Activated naive CD8-positive, alpha-beta T cell treated with anti-CD3 and anti-CD28 coated beads, Interleukin-2, amount 50 U/mL, for 24 hours (primary cell): Measurements from ENCODE around the gene SNRNP27.
A peak's percentile ranks its signal among the peaks of the same experiment; 100 is the strongest.
"Not testable (repeated sequence)": the region's sequence is repeated elsewhere in the genome, so short reads cannot be mapped to it uniquely, and the experiment has no call there.

Source experiments
- ATAC-seq: fragments of 150-1000 bp; cut with Tn5 transposase; one replicate; pipeline ENCODE4 v1.10.0; 2021
- DNase-seq: peaks from one replicate; pipeline ENCODE4 v3.0.0; 2021
- H3K27ac Mint-ChIP-seq: one replicate; pipeline ENCODE4 v1.8.0; 2021; ENCODE audit warnings: mild to moderate bottlenecking, mixed read lengths
- H3K27me3 Mint-ChIP-seq: one replicate; pipeline ENCODE4 v1.8.0; 2021; ENCODE audit warnings: mixed read lengths
- H3K36me3 Mint-ChIP-seq: one replicate; pipeline ENCODE4 v1.8.0; 2021; ENCODE audit warnings: low read depth, mixed read lengths
- H3K4me1 Mint-ChIP-seq: one replicate; pipeline ENCODE4 v1.8.0; 2021; ENCODE audit warnings: mixed read lengths
- H3K4me3 Mint-ChIP-seq: one replicate; pipeline ENCODE4 v1.8.0; 2021; ENCODE audit warnings: mild to moderate bottlenecking, moderate library complexity, mixed read lengths
- H3K9me3 Mint-ChIP-seq: one replicate; pipeline ENCODE4 v1.8.0; 2021; ENCODE audit warnings: mixed read lengths

SNRNP27 gene

DNA sequence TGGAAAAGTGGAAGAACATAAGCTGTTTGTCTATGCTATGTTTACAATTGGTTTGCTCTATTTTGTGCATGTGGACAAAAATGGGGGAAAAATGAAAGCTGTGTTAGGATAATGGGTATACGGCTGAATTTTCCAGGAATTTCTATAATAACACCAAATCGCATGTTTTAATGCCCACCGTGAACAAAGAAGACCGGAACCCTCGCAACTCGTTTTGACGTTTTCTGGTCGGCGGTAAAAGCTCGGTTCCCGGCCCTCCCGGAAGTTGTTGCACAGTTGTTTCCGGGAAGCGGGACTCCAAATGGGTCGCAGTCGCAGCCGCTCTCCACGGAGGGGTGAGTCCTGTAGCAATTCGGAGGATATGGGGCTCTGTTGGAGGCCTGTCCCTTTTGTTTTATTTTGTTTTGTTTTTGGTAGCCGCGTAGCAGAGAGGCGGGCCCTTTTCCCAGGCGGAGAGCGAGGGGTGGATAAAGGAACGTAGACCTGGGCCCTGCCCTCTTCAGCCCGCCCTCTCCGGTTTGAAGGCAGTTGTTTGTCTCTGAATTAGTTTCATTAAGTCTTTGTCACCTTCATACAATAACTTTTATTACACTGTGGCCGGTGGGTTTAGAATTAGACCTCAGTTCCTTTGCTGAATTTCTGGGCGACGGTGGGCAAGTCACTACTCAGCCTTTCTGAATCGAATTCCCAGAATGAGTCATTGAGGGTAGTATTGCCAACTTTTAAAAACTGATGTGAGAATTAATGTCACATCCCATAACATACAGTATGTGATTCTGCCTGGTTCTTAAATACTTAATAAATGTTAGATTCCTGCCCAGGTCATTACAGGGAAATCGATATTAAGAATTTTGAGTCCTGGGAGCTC is at the start of gene SNRNP27:
Gene SNRNP27 (plus strand): TSS at position 273 of the 868 bp plus-strand sequence. CDS start 29 bp downstream, at position 302.
- Mint-ChIP-seq H3K9me3 (no peaks in the 10 kb centered on the region), H3K4me1 (peaks cover 35% of the 10 kb centered on the region), H3K27me3 (no peaks in the 10 kb centered on the region), H3K4me3 (peak within 1 kb of the TSS; percentile 99), H3K36me3 (peaks cover 28% of the 10 kb centered on the region), H3K27ac (peak within 1 kb of the TSS; percentile 98)
- peak; percentile 89 for ATAC-seq
- DNase-seq, result peak; percentile 84

DNA sequence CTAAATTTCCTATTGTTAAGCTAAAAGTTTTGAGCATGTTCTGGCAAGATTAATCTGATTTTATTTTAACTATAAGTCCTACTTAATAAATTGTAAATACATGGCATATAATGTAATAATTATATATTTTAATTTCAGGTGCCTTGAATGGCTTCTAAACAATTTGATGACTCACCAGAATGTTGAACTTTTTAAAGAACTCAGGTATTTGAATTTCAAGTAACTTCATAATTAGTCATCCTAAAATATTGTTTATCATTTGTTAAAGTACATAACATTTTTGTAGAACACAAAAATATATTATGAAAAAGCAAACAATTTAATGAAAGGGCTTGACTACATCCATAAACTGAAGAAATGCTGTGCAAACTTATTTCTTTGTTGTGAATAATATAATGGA is 49.8 kb upstream of the SNRNP27 start:
- H3K36me3 Mint-ChIP-seq, result peaks cover 32% of the 10 kb centered on the region
- H3K9me3 Mint-ChIP-seq, result no peaks in the 10 kb centered on the region
- DNase-seq, result no peak
- H3K27ac Mint-ChIP-seq, result no peak overlapping the region
- no peak for ATAC-seq
- H3K4me1 Mint-ChIP-seq, result peaks cover 14% of the 10 kb centered on the region
- H3K4me3 Mint-ChIP-seq, result no peak overlapping the region
- H3K27me3 Mint-ChIP-seq, result no peaks in the 10 kb centered on the region

GRCh38 chr2:69844560-69844959 is 49.2 kb upstream of the SNRNP27 start:
- Mint-ChIP-seq H3K36me3 (peaks cover 32% of the 10 kb centered on the region), H3K27me3 (no peaks in the 10 kb centered on the region), H3K4me3 (no peak overlapping the region), H3K4me1 (peaks cover 14% of the 10 kb centered on the region), H3K27ac (no peak overlapping the region), H3K9me3 (no peaks in the 10 kb centered on the region)
- ATAC-seq (no peak), DNase-seq (no peak)

- no peak overlapping the region for H3K27ac Mint-ChIP-seq
- H3K27me3 Mint-ChIP-seq, result no peaks in the 10 kb centered on the region
- H3K4me1 Mint-ChIP-seq, result peaks cover 14% of the 10 kb centered on the region
- no peak for ATAC-seq
- peaks cover 36% of the 10 kb centered on the region for H3K36me3 Mint-ChIP-seq
- H3K4me3 Mint-ChIP-seq, result no peak overlapping the region
- no peak for DNase-seq
- H3K9me3 Mint-ChIP-seq, result no peaks in the 10 kb centered on the region
Observed at GRCh38 chr2:69846182-69847067, 47.3 kb upstream of the SNRNP27 start.

- no peaks in the 10 kb centered on the region for H3K27me3 Mint-ChIP-seq
- no peak overlapping the region for H3K4me3 Mint-ChIP-seq
- H3K27ac Mint-ChIP-seq, result no peak overlapping the region
- DNase-seq, result no peak
- ATAC-seq, result no peak
- no peaks in the 10 kb centered on the region for H3K9me3 Mint-ChIP-seq
- peaks cover 35% of the 10 kb centered on the region for H3K36me3 Mint-ChIP-seq
- H3K4me1 Mint-ChIP-seq, result peaks cover 14% of the 10 kb centered on the region
Observed at GRCh38 chr2:69847068-69847828, 46.5 kb upstream of the SNRNP27 start.

DNA sequence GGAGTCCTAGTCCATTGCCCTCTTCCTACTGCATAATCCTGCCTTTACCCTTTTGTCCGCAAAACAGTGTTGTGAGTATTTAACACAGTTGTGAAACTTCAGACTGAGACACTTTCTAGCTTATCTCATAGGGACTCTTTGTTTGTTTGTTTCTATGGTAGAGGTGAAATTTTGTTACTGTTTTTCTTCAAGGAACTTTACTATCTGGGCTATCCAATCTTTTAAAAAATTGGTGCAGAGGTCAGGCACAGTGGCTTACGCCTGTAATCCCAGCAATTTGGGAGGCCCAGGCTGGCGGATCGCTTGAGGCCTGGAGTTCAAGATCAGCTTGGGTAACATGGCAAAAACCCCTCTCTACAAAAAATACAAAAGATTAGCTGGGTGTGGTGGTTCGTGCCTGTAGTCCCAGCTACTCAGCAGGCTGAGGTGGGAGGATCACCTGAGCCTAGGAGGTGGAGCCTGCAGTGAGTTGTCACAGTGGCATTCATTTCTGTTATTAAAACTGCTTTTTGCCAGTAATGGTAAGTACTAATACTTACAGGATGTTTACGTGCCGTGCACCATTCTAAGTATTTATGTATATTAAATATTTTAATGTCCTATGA is 45.5 kb upstream of the SNRNP27 start:
- Mint-ChIP-seq H3K4me3 (no peak overlapping the region), H3K27ac (no peak overlapping the region), H3K36me3 (peaks cover 36% of the 10 kb centered on the region), H3K4me1 (peaks cover 14% of the 10 kb centered on the region), H3K9me3 (no peaks in the 10 kb centered on the region), H3K27me3 (no peaks in the 10 kb centered on the region)
- no peak for DNase-seq
- ATAC-seq, result no peak

GRCh38 chr2:69858261-69858660 is 35.5 kb upstream of the SNRNP27 start:
- Mint-ChIP-seq H3K4me1 (no peaks in the 10 kb centered on the region), H3K9me3 (no peaks in the 10 kb centered on the region), H3K36me3 (peaks cover 6% of the 10 kb centered on the region), H3K4me3 (no peak overlapping the region), H3K27me3 (no peaks in the 10 kb centered on the region), H3K27ac (no peak overlapping the region)
- DNase-seq (no peak), ATAC-seq (no peak)

DNA sequence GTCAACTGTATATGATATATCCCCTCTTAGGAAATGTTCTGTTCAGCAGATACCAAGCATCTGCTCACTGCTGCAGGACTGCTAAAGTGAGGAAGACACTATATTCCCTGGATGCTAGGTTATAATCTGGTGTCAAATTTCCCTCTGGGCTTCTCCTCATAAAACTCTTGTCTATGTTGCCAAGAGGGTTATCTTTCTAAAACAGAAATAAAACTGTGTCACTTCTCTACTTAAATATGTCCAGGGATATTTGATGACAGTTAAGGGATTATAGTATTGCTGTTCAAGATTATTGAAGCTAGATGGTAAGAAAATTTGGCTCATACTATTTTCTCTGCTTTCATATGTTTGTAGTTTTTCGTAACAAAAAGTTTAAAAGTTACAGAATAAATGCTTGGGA is 30.5 kb upstream of the SNRNP27 start:
- Mint-ChIP-seq H3K27me3 (no peaks in the 10 kb centered on the region), H3K9me3 (no peaks in the 10 kb centered on the region), H3K27ac (no peak overlapping the region), H3K4me3 (no peak overlapping the region), H3K36me3 (peaks cover 32% of the 10 kb centered on the region), H3K4me1 (no peaks in the 10 kb centered on the region)
- no peak for DNase-seq
- ATAC-seq, result no peak

DNA sequence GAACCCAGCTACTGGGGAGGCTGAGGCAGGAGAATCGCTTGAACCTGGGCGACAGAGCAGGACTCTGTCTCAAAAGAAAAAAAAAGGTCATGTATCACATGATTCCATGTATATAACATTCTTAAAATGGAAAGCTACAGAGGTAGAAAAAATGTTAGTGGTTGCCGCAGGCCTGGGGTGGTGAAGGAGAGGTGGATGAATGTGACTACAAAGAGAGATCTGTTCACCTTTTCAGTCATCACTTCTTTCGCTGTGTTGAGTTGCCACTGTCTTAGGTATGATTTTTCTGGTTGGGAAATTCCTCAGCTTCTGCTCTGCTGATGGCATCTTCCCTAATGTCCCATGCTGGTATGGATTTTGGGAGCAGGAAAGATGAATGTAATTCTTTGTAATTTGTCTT is 5.3 kb upstream of the SNRNP27 start:
- no peaks in the 10 kb centered on the region for H3K9me3 Mint-ChIP-seq
- H3K27me3 Mint-ChIP-seq, result no peaks in the 10 kb centered on the region
- no peak for ATAC-seq
- H3K4me3 Mint-ChIP-seq, result no peak overlapping the region
- peaks cover 2% of the 10 kb centered on the region for H3K36me3 Mint-ChIP-seq
- DNase-seq, result no peak
- no peak overlapping the region for H3K27ac Mint-ChIP-seq
- peaks cover 5% of the 10 kb centered on the region for H3K4me1 Mint-ChIP-seq

DNA sequence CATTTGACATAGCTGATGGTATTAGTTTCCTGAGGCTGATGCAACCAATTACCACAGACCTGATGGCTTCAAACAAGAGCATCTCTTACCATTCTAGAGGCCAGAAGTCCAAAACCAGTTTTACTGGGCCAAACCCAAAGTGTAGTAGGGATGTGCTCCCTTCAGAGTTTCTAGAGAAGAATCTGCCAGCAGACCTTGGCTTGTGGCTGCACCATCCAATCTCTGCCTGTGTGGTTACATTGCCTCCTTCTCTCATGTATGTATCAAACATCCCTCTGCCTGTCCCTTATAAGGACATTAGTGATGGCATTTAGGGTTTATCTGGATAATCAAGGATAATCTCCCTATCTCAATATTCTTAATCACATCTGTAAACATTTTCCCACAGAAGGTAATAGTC is 4.5 kb upstream of the SNRNP27 start:
- Mint-ChIP-seq H3K36me3 (peaks cover 8% of the 10 kb centered on the region), H3K27me3 (no peaks in the 10 kb centered on the region), H3K27ac (no peak overlapping the region), H3K4me3 (no peak overlapping the region), H3K4me1 (peaks cover 12% of the 10 kb centered on the region), H3K9me3 (no peaks in the 10 kb centered on the region)
- ATAC-seq (no peak), DNase-seq (no peak)

DNA sequence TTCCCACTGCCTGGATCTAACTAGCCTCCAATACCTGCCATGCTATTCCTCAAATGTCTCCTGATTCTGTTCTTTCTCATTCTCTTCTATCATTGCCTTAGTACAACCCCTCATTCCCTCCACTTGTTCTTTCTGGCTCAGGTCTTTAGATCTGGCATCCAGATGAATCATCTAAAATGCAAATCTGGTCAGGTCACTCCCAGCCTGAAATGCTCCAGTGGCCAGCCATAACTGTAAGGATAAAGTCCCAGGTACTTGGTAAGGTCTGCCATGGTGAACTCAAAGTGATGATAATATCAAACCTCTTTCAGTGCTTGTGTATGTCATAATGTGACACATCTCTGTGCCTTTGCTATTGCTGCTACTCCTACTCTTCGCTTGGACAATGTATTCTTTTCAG is 2.9 kb upstream of the SNRNP27 start:
- Mint-ChIP-seq H3K27ac (no peak overlapping the region), H3K4me3 (no peak overlapping the region), H3K4me1 (peaks cover 26% of the 10 kb centered on the region), H3K36me3 (peaks cover 12% of the 10 kb centered on the region), H3K27me3 (no peaks in the 10 kb centered on the region), H3K9me3 (no peaks in the 10 kb centered on the region)
- no peak for DNase-seq
- ATAC-seq, result no peak

DNA sequence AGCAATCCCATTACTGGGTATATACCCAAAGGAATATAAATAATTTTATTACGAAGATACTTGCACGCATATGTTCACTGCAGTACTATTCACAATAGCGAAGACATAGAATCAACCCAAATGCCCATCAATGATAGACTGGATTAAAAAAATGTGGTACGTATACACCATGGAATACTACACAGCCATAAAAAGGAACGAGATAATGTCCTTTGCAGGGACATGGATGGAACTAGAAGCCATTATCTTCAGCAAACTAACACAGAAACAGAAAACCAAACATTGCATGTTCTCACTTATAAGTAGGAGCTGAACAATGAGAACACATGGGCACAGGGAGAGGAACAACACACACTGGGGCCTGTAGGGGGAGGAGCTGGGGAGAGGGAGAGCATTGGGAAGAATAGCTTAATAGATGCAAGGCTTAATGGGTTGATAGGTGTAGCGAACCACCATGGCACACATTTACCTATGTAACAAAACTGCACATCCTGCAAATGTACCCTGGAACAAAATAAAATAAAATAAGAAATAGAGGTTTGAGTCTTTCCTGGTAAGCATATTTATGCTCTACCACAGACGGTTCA is 825 bp upstream of the SNRNP27 start:
- Mint-ChIP-seq H3K4me3 (peak overlapping the region; percentile 99), H3K27ac (peak overlapping the region; percentile 98), H3K4me1 (peaks cover 34% of the 10 kb centered on the region), H3K36me3 (peaks cover 26% of the 10 kb centered on the region)
- not testable (repeated sequence) for DNase-seq, ATAC-seq, H3K27me3 Mint-ChIP-seq, H3K9me3 Mint-ChIP-seq

GRCh38 chr2:69894737-69895136 is 981 bp downstream of the SNRNP27 start:
- H3K9me3 Mint-ChIP-seq, DNase-seq, ATAC-seq, H3K27me3 Mint-ChIP-seq: not testable (repeated sequence)
- H3K27ac Mint-ChIP-seq, result peak overlapping the region; percentile 98
- peaks cover 29% of the 10 kb centered on the region for H3K36me3 Mint-ChIP-seq
- peak overlapping the region; percentile 99 for H3K4me3 Mint-ChIP-seq
- peaks cover 38% of the 10 kb centered on the region for H3K4me1 Mint-ChIP-seq
